Osteoblast (primary cell): Measurements from ENCODE around the gene PCDH17. TPM values are rescaled to one million over a fixed set of nuclear protein-coding genes. Genes with fewer than 3 reads are reported as not detected.

Experiments used
- DNase-seq: peaks from one replicate; pipeline ENCODE4 v3.0.0; 2011; ENCODE audit warnings: low spot score, mixed read lengths; ENCODE audit not compliant: insufficient read length; ENCODE audit errors: missing footprints
- H2AFZ ChIP-seq: 2 replicates; pipeline ENCODE4 v1.6.0; 2011; ENCODE audit warnings: mild to moderate bottlenecking, low read length
- H3K27ac ChIP-seq: 2 replicates; pipeline ENCODE4 v1.5.1; 2011; ENCODE audit warnings: mild to moderate bottlenecking, low read depth, low read length, moderate library complexity
- H3K27me3 ChIP-seq: 2 replicates; pipeline ENCODE4 v1.6.0; 2012; ENCODE audit warnings: mild to moderate bottlenecking, control low read depth, inconsistent platforms, low read length, moderate library complexity; ENCODE audit not compliant: insufficient read depth
- H3K36me3 ChIP-seq: 2 replicates; pipeline ENCODE4 v1.5.1; 2011; ENCODE audit warnings: mild to moderate bottlenecking, low read length, control low read depth, moderate library complexity; ENCODE audit not compliant: insufficient read depth
- H3K4me1 ChIP-seq: 2 replicates; pipeline ENCODE4 v1.5.1; 2011; ENCODE audit warnings: mild to moderate bottlenecking, low read length, control low read depth, moderate library complexity; ENCODE audit not compliant: insufficient read depth
- H3K4me2 ChIP-seq: 2 replicates; pipeline ENCODE4 v1.6.0; 2011; ENCODE audit warnings: mild to moderate bottlenecking, low read length; ENCODE audit not compliant: insufficient read depth
- H3K4me3 ChIP-seq: fragments of 200-600 bp; sonication (generic); 3 replicates; pipeline ENCODE4 v1.5.1; 2012; ENCODE audit warnings: mild to moderate bottlenecking, low read length, inconsistent platforms; ENCODE audit not compliant: insufficient read depth
- H3K79me2 ChIP-seq: 2 replicates; pipeline ENCODE4 v1.6.0; 2012; ENCODE audit warnings: mild to moderate bottlenecking, low read length, control low read depth, inconsistent platforms; ENCODE audit not compliant: insufficient read depth
- H3K9me3 ChIP-seq: 2 replicates; pipeline ENCODE4 v1.5.1; 2011; ENCODE audit warnings: low read depth, low read length, control low read depth
- H4K20me1 ChIP-seq: 2 replicates; pipeline ENCODE4 v1.6.0; 2012; ENCODE audit warnings: mild to moderate bottlenecking, low read length, control low read depth; ENCODE audit not compliant: insufficient read depth
- total RNA-seq: library from RNA; depleted of rRNA; stranded (reverse); fragments of >200 nt; gene quantifications from 2 replicates; pipeline ENCODE4 v1.2.3, GENCODE V29; 2012
- TF ChIP-seq, protein P1 (sequence below): IDR thresholded peaks from 2 replicates; pipeline ENCODE4 v1.5.1; 2011; ENCODE audit warnings: mild to moderate bottlenecking, low read depth, low read length, moderate library complexity; ENCODE audit errors: extremely low read depth

Gene PCDH17
- total RNA-seq, 1 donor: under 0.01 TPM

DNA sequence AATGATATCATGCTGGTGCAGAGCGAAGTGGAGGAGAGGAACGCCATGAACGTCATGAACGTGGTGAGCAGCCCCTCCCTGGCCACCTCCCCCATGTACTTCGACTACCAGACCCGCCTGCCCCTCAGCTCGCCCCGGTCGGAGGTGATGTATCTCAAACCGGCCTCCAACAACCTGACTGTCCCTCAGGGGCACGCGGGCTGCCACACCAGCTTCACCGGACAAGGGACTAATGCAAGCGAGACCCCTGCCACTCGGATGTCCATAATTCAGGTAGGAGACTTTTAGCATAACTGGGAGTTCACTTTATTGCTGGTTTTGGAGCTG lies 3.3 kb downstream of the PCDH17 start:
- Histone ChIP-seq H4K20me1 (no peaks in the 10 kb centered on the region), H3K4me3 (no peak overlapping the region), H2AFZ (no peak overlapping the region), H3K4me1 (peaks cover 16% of the 10 kb centered on the region), H3K27me3 (peaks cover 47% of the 10 kb centered on the region), H3K36me3 (no peaks in the 10 kb centered on the region), H3K79me2 (no peaks in the 10 kb centered on the region), H3K9me3 (peaks cover 5% of the 10 kb centered on the region), H3K27ac (no peak overlapping the region), H3K4me2 (no peak overlapping the region)
- no peak for DNase-seq
- TF ChIP-seq, protein P1, sequence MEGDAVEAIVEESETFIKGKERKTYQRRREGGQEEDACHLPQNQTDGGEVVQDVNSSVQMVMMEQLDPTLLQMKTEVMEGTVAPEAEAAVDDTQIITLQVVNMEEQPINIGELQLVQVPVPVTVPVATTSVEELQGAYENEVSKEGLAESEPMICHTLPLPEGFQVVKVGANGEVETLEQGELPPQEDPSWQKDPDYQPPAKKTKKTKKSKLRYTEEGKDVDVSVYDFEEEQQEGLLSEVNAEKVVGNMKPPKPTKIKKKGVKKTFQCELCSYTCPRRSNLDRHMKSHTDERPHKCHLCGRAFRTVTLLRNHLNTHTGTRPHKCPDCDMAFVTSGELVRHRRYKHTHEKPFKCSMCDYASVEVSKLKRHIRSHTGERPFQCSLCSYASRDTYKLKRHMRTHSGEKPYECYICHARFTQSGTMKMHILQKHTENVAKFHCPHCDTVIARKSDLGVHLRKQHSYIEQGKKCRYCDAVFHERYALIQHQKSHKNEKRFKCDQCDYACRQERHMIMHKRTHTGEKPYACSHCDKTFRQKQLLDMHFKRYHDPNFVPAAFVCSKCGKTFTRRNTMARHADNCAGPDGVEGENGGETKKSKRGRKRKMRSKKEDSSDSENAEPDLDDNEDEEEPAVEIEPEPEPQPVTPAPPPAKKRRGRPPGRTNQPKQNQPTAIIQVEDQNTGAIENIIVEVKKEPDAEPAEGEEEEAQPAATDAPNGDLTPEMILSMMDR: no peak

DNA sequence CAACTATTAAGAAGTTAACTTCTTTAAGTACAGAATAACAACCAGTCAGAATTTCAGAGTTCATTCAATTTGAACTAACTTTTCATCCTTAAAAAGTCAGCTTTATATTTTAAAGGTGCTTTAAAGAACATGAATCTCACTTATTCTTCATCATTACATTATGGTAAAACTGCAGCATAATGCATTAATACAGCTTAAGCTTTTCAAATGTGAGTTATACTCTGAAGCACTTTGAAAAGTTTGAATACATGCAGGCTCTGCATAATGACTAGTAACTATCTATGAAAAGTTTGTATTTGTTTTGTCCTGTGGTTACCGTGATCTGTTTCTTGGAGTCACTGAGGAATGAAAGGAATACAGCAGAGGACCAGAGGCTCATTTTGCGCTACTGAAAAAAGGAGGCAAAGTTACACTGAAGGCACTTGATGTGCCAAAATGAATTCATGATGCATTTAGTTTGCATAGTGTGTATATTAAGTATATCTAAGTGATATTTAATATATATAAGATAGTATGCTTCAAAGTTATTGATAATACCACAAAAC lies 4.1 kb downstream of the PCDH17 start:
- H3K36me3 ChIP-seq: no peaks in the 10 kb centered on the region
- H4K20me1 ChIP-seq: no peaks in the 10 kb centered on the region
- no peak for DNase-seq
- TF ChIP-seq, protein P1: no peak
- H3K4me1 ChIP-seq: peaks cover 8% of the 10 kb centered on the region
- H3K9me3 ChIP-seq: peaks cover 5% of the 10 kb centered on the region
- no peak overlapping the region for H2AFZ ChIP-seq
- no peak overlapping the region for H3K27ac ChIP-seq
- no peak overlapping the region for H3K4me2 ChIP-seq
- no peak overlapping the region for H3K4me3 ChIP-seq
- H3K79me2 ChIP-seq: no peaks in the 10 kb centered on the region
- H3K27me3 ChIP-seq: peaks cover 39% of the 10 kb centered on the region

DNA sequence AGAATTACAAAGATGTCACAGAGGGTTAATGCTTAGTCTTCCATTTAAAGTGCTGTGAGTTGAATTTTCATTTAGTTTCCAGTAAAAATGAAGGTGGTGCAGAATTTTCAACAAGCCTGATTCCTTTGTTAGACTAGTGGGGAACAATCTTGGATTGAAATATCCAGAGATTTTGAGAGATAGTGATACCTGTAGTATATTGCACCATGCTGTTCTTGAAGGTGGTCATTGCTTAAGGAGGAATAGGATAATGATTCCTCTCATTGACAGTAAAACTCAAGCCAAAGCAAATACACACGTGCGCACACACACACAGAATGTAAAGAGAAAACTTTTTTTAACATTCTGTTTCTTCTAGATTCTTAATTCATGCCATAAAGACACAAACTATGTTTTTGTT lies 5.3 kb downstream of the PCDH17 start:
- Histone ChIP-seq H3K4me1 (no peaks in the 10 kb centered on the region), H3K27me3 (peaks cover 27% of the 10 kb centered on the region), H3K79me2 (no peaks in the 10 kb centered on the region), H3K9me3 (peaks cover 5% of the 10 kb centered on the region), H3K4me3 (no peak overlapping the region), H2AFZ (no peak overlapping the region), H4K20me1 (no peaks in the 10 kb centered on the region), H3K4me2 (no peak overlapping the region), H3K36me3 (no peaks in the 10 kb centered on the region), H3K27ac (no peak overlapping the region)
- TF ChIP-seq, protein P1: no peak
- no peak for DNase-seq

DNA sequence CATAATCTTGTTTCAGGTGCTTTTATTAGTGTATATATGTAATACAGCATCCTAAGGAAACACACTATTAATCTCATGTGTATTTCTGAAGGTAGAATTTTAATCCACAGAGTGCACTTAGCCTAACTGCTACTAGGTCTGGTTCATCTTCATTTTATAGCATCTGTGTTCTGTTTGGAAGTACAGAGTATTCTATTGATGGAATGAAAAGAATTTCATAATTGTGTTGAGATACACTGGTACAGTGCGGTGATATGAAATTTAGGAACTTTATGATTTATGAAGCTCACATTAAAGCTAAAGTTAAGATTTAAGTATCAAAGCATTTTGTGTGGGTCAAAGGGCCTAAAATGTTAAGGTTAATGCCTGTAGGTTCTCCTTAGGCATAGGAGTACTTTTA lies 6.0 kb downstream of the PCDH17 start:
- Histone ChIP-seq H3K4me1 (no peaks in the 10 kb centered on the region), H2AFZ (no peak overlapping the region), H3K79me2 (no peaks in the 10 kb centered on the region), H3K27me3 (peaks cover 20% of the 10 kb centered on the region), H3K9me3 (peaks cover 5% of the 10 kb centered on the region), H3K4me3 (no peak overlapping the region), H4K20me1 (no peaks in the 10 kb centered on the region), H3K36me3 (no peaks in the 10 kb centered on the region), H3K27ac (no peak overlapping the region), H3K4me2 (no peak overlapping the region)
- DNase-seq: no peak
- TF ChIP-seq, protein P1: no peak
